Ishikawa (cell line): ENCODE data around the gene ANKRD6.

ENCODE experiments used
- CEBPB ChIP-seq: IDR thresholded peaks from 2 replicates; pipeline ENCODE4 v1.6.1; 2012
- CREB1 ChIP-seq: IDR thresholded peaks from 2 replicates; pipeline ENCODE4 v1.6.1; 2012; ENCODE audit warnings: low read depth
- EGR1 ChIP-seq: IDR thresholded peaks from 2 replicates; pipeline ENCODE4 v1.6.1; 2012
- RAD21 ChIP-seq: IDR thresholded peaks from 2 replicates; pipeline ENCODE4 v1.6.1; 2012; ENCODE audit warnings: low read depth
- YY1 ChIP-seq: IDR thresholded peaks from 2 replicates; pipeline ENCODE4 v1.6.1; 2012; ENCODE audit warnings: low read depth
- ZBTB7A ChIP-seq: IDR thresholded peaks from 2 replicates; pipeline ENCODE4 v1.6.1; 2012; ENCODE audit warnings: low read depth
- TF ChIP-seq, protein P1 (sequence below): IDR thresholded peaks from 2 replicates; pipeline ENCODE4 v1.6.1; 2012

DNA sequence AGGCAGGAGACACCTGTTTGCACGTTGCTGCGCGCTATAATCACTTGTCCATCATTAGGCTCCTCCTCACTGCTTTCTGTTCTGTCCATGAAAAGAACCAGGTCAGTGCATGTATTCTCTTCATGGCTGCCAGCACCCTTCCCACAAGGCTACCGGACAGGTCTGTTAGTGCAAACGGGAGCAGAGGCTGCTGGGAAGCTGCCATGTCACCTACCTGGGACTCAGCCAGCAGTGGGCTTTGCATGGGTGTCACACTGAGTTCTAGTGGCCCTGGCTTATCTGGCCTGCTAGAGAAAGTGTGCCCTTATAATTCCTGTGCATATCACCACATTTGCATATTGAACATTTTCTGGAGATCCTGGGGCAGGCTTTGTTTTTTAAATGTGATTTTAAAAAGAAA, 180.8 kb downstream of the ANKRD6 start:
- TF ChIP-seq RAD21 (no peak), EGR1 (no peak), CEBPB (no peak), YY1 (no peak), ZBTB7A (no peak), CREB1 (no peak)
- TF ChIP-seq, protein P1, sequence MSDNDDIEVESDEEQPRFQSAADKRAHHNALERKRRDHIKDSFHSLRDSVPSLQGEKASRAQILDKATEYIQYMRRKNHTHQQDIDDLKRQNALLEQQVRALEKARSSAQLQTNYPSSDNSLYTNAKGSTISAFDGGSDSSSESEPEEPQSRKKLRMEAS = no peak
